Measurements from ENCODE around the gene SMYD1. TPM values are rescaled to one million over a fixed set of nuclear protein-coding genes. Genes with fewer than 3 reads are reported as not detected.

Gene SMYD1
- total and polyA plus RNA-seq, 8 donors = 0.05 to 0.20 (median 0.06) TPM; not detected in 5

DNA sequence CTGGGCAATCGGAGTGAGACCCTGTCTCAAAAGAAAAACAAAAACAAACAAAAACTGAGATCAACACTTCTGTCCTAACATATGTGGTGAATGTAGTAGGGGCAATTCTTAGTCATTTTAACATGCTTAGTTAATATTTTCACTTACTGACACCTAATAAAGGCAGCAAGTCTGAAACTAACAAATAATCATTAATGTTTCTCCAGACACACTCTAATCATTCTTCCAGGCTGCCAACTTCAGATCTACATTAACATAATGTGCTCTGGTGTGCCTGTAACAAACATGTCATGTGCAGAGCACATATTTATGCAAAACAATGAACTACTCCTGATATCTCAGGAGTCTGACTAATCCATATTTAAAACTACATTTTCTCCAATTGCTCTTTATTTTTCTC is 18.0 kb upstream of the SMYD1 start:
- H3K36me3 ChIP-seq = no peaks in the 10 kb centered on the region
- intact Hi-C loops (cut with DNase I) = no loop called here
- H3K4me3 ChIP-seq = no peak overlapping the region
- no peak overlapping the region for H3K27ac ChIP-seq
- H3K27me3 ChIP-seq = no peaks in the 10 kb centered on the region
- TF ChIP-seq, protein P1, sequence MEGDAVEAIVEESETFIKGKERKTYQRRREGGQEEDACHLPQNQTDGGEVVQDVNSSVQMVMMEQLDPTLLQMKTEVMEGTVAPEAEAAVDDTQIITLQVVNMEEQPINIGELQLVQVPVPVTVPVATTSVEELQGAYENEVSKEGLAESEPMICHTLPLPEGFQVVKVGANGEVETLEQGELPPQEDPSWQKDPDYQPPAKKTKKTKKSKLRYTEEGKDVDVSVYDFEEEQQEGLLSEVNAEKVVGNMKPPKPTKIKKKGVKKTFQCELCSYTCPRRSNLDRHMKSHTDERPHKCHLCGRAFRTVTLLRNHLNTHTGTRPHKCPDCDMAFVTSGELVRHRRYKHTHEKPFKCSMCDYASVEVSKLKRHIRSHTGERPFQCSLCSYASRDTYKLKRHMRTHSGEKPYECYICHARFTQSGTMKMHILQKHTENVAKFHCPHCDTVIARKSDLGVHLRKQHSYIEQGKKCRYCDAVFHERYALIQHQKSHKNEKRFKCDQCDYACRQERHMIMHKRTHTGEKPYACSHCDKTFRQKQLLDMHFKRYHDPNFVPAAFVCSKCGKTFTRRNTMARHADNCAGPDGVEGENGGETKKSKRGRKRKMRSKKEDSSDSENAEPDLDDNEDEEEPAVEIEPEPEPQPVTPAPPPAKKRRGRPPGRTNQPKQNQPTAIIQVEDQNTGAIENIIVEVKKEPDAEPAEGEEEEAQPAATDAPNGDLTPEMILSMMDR (IDR thresholded peaks at IDR 0.05) = no peak
- H3K9me3 ChIP-seq = no peaks in the 10 kb centered on the region
- ATAC-seq (no peak), DNase-seq (no peak)
- peaks cover 9 to 28% of the 10 kb centered on the region in 2 donors for H3K4me1 ChIP-seq

DNA sequence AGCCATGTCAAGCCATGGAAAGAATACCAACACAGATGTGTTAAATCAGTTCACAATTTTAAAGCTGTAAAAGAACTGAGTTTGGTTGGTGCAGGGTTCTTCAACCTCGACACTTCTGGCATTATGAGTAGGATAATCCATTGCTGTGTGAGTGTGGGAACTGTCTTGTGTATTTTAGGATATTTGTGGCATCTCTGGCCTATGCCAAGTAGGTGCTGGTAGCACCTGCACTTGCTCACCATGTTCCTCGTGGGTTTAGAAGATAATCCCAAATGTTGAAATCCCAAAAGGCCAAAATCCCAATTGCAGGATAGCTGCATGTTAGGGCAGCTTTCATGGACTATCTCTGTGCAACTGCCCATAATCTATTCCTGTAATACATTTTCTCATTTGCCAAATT is 15.8 kb upstream of the SMYD1 start:
- ATAC-seq (no peak), DNase-seq (no peak)
- Histone ChIP-seq H3K27me3 (no peaks in the 10 kb centered on the region), H3K4me3 (no peak overlapping the region), H3K27ac (no peak overlapping the region), H3K9me3 (no peaks in the 10 kb centered on the region), H3K36me3 (no peaks in the 10 kb centered on the region), H3K4me1 (peaks cover 9 to 35% of the 10 kb centered on the region in 2 donors)
- intact Hi-C loops (cut with DNase I) = no loop called here
- TF ChIP-seq, protein P1 (IDR thresholded peaks at IDR 0.05) = no peak

- peaks cover 9 to 35% of the 10 kb centered on the region in 2 donors for H3K4me1 ChIP-seq
- peak; percentile 1 for ATAC-seq
- H3K36me3 ChIP-seq = no peaks in the 10 kb centered on the region
- peak in 2 of 4 donors; percentile 72 to 82 for DNase-seq
- H3K27me3 ChIP-seq = no peaks in the 10 kb centered on the region
- peak overlapping the region; percentile 97 to 100 for H3K27ac ChIP-seq
- TF ChIP-seq, protein P1 (IDR thresholded peaks at IDR 0.05) = no peak
- intact Hi-C loops (cut with DNase I) = no loop called here
- no peaks in the 10 kb centered on the region for H3K9me3 ChIP-seq
- peak overlapping the region in 1 of 2 donors; percentile 88 for H3K4me3 ChIP-seq
Observed at GRCh38 chr2:88053296-88053695, 14.3 kb upstream of the SMYD1 start.

DNA sequence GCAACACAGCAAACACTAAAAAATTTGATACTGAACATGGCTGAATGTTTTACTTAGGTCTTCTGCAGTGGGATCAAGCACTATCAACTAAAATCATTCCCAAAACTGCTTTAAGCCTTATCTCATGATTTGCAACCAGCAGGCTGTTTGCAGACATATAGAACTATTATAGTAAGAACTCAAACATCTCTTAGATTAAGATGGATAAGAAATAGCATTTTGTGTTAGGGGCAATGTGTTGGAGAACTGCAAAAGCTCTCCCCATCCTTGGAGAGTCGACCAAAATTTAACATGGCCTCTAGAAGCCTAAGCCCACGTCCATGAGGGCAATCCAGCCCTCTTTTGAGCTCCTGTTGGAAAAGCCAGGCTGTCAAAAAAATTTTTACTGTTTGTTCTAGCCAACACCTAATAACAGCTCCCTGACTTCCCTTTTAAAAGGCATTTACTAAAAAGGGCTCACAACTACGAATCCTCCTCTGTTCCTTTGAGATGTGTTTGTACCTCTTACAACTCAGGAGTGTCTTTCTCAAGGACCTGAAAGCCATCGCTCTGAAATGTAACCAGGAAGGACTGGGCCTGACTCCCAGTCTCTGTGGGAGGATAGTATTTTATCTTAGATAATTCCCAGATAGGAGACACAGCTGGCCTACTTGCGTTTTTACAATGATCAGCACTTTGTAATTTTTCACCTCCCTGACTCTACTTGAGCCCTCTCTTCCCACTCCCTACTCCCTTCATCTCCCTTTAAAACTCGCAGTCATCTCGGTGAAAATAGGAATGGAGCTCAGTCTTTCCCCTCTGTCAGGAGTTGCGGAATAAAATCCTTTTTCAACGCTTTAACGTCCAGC is 13.5 kb upstream of the SMYD1 start:
- TF ChIP-seq, protein P1 (IDR thresholded peaks at IDR 0.05) = no peak
- Histone ChIP-seq H3K27ac (peak overlapping the region; percentile 97 to 100), H3K9me3 (no peaks in the 10 kb centered on the region), H3K4me3 (peak overlapping the region; percentile 88 to 94), H3K27me3 (no peaks in the 10 kb centered on the region), H3K4me1 (peaks cover 9 to 35% of the 10 kb centered on the region in 2 donors), H3K36me3 (no peaks in the 10 kb centered on the region)
- DNase-seq (no peak), ATAC-seq (peak; percentile 14)
- intact Hi-C loops (cut with DNase I) = no loop called here

DNA sequence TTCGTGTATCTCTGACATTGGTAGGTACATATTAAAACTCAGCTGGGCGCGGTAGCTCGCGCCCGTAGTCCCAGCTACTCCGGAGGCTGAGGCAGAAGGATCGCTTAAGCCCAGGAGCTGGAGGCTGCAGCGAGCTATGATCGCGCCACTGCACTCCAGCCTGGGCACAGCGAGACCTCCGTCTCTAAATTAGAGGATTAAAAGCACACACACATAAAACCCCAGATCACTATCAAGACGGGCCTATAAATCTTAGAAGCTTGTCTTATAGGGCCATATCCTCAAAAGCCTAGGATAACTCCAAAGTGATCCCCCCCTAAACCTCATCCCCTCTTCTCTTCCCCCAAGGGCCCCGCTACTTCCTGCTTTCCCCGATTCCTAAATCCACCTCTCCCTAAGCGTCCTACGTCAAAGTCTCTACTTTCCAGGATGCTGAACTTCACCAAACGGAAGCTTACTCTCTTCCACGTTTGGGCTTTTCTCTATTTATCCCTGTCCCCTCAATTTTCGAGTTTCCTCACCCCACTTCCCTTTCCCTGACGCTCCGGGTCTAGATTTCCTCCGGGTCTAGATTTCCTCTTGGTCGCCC is 12.7 kb upstream of the SMYD1 start:
- DNase-seq (peak in 1 of 4 donors; percentile 71), ATAC-seq (peak; percentile 13)
- intact Hi-C loops (cut with DNase I) = no loop called here

More for the DNA sequence above, 12.7 kb upstream of the SMYD1 start:
- H3K4me1 ChIP-seq = peaks cover 9 to 35% of the 10 kb centered on the region in 2 donors
- H3K27ac ChIP-seq = peak overlapping the region; percentile 97 to 100
- no peaks in the 10 kb centered on the region for H3K27me3 ChIP-seq
- TF ChIP-seq, protein P1 (IDR thresholded peaks at IDR 0.05) = no peak
- peak overlapping the region; percentile 88 to 94 for H3K4me3 ChIP-seq
- H3K36me3 ChIP-seq = no peaks in the 10 kb centered on the region
- H3K9me3 ChIP-seq = no peaks in the 10 kb centered on the region
